G401 (cell line): ENCODE measurements around the gene TJP3. TPM values are rescaled to one million over a fixed set of nuclear protein-coding genes. Genes with fewer than 3 reads are reported as not detected.
"Not testable (repeated sequence)": the region's sequence is repeated elsewhere in the genome, so short reads cannot be mapped to it uniquely, and the experiment has no call there.

ENCODE experiments used
- DNase-seq: peaks from one replicate; pipeline ENCODE4 v3.0.0-alpha.2; 2015; ENCODE audit warnings: low spot score
- in situ Hi-C: cut with HindIII; loops from 2 replicates; pipeline ENCODE4 v1.10.0; 2016; ENCODE audit warnings: low sequenced_read_pairs, mixed read lengths
- total RNA-seq: library from RNA; depleted of rRNA; stranded (reverse); fragments of >200 nt; shearing (Covaris generic); gene quantifications from 2 replicates; pipeline ENCODE4 v1.2.3, GENCODE V29; 2014; rRNA removed

Gene TJP3
- 12.4 and 15.1 TPM in 2 replicates for total RNA-seq

- DNase-seq = no peak
- in situ Hi-C loops = no loop called here
Observed at GRCh38 chr19:3708207-3708931, at the start of gene TJP3. Gene TJP3, plus strand, starts transcription at chr19:3708384. Its CDS starts 20,049 bp downstream, at chr19:3728433.

- DNase-seq = no peak
- in situ Hi-C loops = no loop called here
Observed at GRCh38 chr19:3658870-3659745, 49.1 kb upstream of the TJP3 start.

- no peak for DNase-seq
- in situ Hi-C loops = no loop called here
Observed at GRCh38 chr19:3659746-3660112, 48.5 kb upstream of the TJP3 start.

- peak; percentile 81 for DNase-seq
- in situ Hi-C loops = no loop called here
Observed at GRCh38 chr19:3660493-3661219, 47.5 kb upstream of the TJP3 start.

GRCh38 chr19:3661284-3662238, 46.6 kb upstream of the TJP3 start:
- DNase-seq = no peak
- in situ Hi-C loops = no loop called here

- in situ Hi-C loops = no loop called here
- DNase-seq = peak; percentile 36
Observed at GRCh38 chr19:3663838-3664237, 44.3 kb upstream of the TJP3 start.

- no peak for DNase-seq
- in situ Hi-C loops = no loop called here
Observed at GRCh38 chr19:3664879-3665642, 43.1 kb upstream of the TJP3 start.

GRCh38 chr19:3665681-3666544, 42.3 kb upstream of the TJP3 start:
- in situ Hi-C loops = no loop called here
- DNase-seq = peak; percentile 69

GRCh38 chr19:3666545-3666856, 41.7 kb upstream of the TJP3 start:
- in situ Hi-C loops, DNase-seq: not testable (repeated sequence)

GRCh38 chr19:3667037-3667638, 41.0 kb upstream of the TJP3 start:
- DNase-seq = no peak
- in situ Hi-C loops = no loop called here

- in situ Hi-C loops = no loop called here
- DNase-seq = no peak
Observed at GRCh38 chr19:3667766-3668165, 40.4 kb upstream of the TJP3 start.

- no peak for DNase-seq
- in situ Hi-C loops = no loop called here
Observed at GRCh38 chr19:3668331-3669081, 39.7 kb upstream of the TJP3 start.

- in situ Hi-C loops = no loop called here
- DNase-seq = peak; percentile 28
Observed at GRCh38 chr19:3669082-3669946, 38.9 kb upstream of the TJP3 start.

- DNase-seq = peak; percentile 75
- in situ Hi-C loops = no loop called here
Observed at GRCh38 chr19:3669947-3670795, 38.0 kb upstream of the TJP3 start.
